Activated T-cell treated with anti-CD3 and anti-CD28 coated beads, Interleukin-2, amount 50 U/mL, for 72 hours (primary cell): Measurements from ENCODE around the gene LIPJ. TPM values are rescaled to one million over a fixed set of nuclear protein-coding genes. Genes with fewer than 3 reads are reported as not detected.
A peak's percentile ranks its signal among the peaks of the same experiment; 100 is the strongest.

ENCODE experiments used
- ATAC-seq, 2 donors: fragments of 150-1000 bp; cut with Tn5 transposase; replicated peaks in 1 of 2; 2 replicates each; pipeline ENCODE4 v1.10.0; 2021; ENCODE audit warnings: moderate library complexity in 2 of 2, mild to moderate bottlenecking in 1 of 2
- DNase-seq, 2 donors: peaks; one replicate each; pipeline ENCODE4 v3.0.0; 2021 to 2022; ENCODE audit warnings: mixed read lengths in 1 of 2
- H3K27ac Mint-ChIP-seq: one replicate; pipeline ENCODE4 v1.8.0; 2022; ENCODE audit warnings: mild to moderate bottlenecking, moderate library complexity, mixed read lengths
- H3K27me3 Mint-ChIP-seq: one replicate; pipeline ENCODE4 v1.8.0; 2022; ENCODE audit warnings: low read depth, mixed read lengths
- H3K36me3 Mint-ChIP-seq, 2 donors: one replicate each; pipeline ENCODE4 v1.8.0; 2022; ENCODE audit warnings: mixed read lengths in 2 of 2, mild to moderate bottlenecking in 1 of 2; ENCODE audit not compliant: insufficient read depth in 2 of 2
- H3K4me1 Mint-ChIP-seq: one replicate; pipeline ENCODE4 v1.8.0; 2022; ENCODE audit warnings: low read depth, mixed read lengths
- H3K4me3 Mint-ChIP-seq, 2 donors: one replicate each; pipeline ENCODE4 v1.8.0; 2022; ENCODE audit warnings: mild to moderate bottlenecking in 2 of 2, mixed read lengths in 2 of 2, moderate library complexity in 2 of 2
- H3K9me3 Mint-ChIP-seq, 2 donors: one replicate each; pipeline ENCODE4 v1.8.0; 2022; ENCODE audit warnings: mixed read lengths in 2 of 2
- total RNA-seq, 2 donors: library from RNA; stranded (reverse); gene quantifications; one replicate each; pipeline ENCODE4 v1.2.3, GENCODE V29; 2022

Gene LIPJ
- total RNA-seq, 2 donors from 2014 or later: not detected

GRCh38 chr10:88617772-88618300 is 31.3 kb downstream of the LIPJ start:
- Mint-ChIP-seq H3K4me3 (no peak overlapping the region), H3K27ac (no peak overlapping the region), H3K9me3 (no peaks in the 10 kb centered on the region), H3K36me3 (no peaks in the 10 kb centered on the region), H3K4me1 (no peaks in the 10 kb centered on the region), H3K27me3 (peaks cover 6% of the 10 kb centered on the region)
- ATAC-seq: no peak
- DNase-seq: no peak

- Mint-ChIP-seq H3K27me3 (peaks cover 6% of the 10 kb centered on the region), H3K27ac (no peak overlapping the region), H3K9me3 (no peaks in the 10 kb centered on the region), H3K4me1 (no peaks in the 10 kb centered on the region), H3K4me3 (no peak overlapping the region), H3K36me3 (no peaks in the 10 kb centered on the region)
- no peak for DNase-seq
- no peak for ATAC-seq
Observed at GRCh38 chr10:88618496-88618895, 31.9 kb downstream of the LIPJ start.

GRCh38 chr10:88620441-88620840 is 33.9 kb downstream of the LIPJ start:
- peaks cover 6% of the 10 kb centered on the region for H3K27me3 Mint-ChIP-seq
- no peak for ATAC-seq
- H3K4me3 Mint-ChIP-seq: no peak overlapping the region

GRCh38 chr10:88623835-88624234 is 37.3 kb downstream of the LIPJ start:
- no peaks in the 10 kb centered on the region for H3K36me3 Mint-ChIP-seq
- no peak for DNase-seq
- H3K4me3 Mint-ChIP-seq: no peak overlapping the region
- no peak for ATAC-seq
- H3K27me3 Mint-ChIP-seq: peaks cover 6% of the 10 kb centered on the region
- no peaks in the 10 kb centered on the region for H3K4me1 Mint-ChIP-seq
- H3K27ac Mint-ChIP-seq: no peak overlapping the region
- peaks cover 0 to 6% of the 10 kb centered on the region in 2 donors for H3K9me3 Mint-ChIP-seq

More at GRCh38 chr10:88620441-88620840, 33.9 kb downstream of the LIPJ start:
- Mint-ChIP-seq H3K36me3 (no peaks in the 10 kb centered on the region), H3K4me1 (no peaks in the 10 kb centered on the region), H3K9me3 (no peaks in the 10 kb centered on the region), H3K27ac (no peak overlapping the region)
- no peak for DNase-seq

GRCh38 chr10:88624840-88625239 is 38.3 kb downstream of the LIPJ start:
- H3K27ac Mint-ChIP-seq: no peak overlapping the region

GRCh38 chr10:88640186-88640585 is 53.6 kb downstream of the LIPJ start:
- Mint-ChIP-seq H3K27me3 (peaks cover 38% of the 10 kb centered on the region), H3K4me1 (no peaks in the 10 kb centered on the region), H3K27ac (no peak overlapping the region), H3K36me3 (peaks cover 0 to 4% of the 10 kb centered on the region in 2 donors), H3K9me3 (peaks cover 2 to 4% of the 10 kb centered on the region in 2 donors), H3K4me3 (no peak overlapping the region)
- no peak for DNase-seq
- no peak for ATAC-seq

More at GRCh38 chr10:88624840-88625239, 38.3 kb downstream of the LIPJ start:
- ATAC-seq (no peak), DNase-seq (no peak)
- Mint-ChIP-seq H3K4me3 (no peak overlapping the region), H3K27me3 (peaks cover 6% of the 10 kb centered on the region), H3K36me3 (no peaks in the 10 kb centered on the region), H3K4me1 (no peaks in the 10 kb centered on the region), H3K9me3 (peaks cover 0 to 8% of the 10 kb centered on the region in 2 donors)

- no peak for DNase-seq
- Mint-ChIP-seq H3K36me3 (peaks cover 0 to 4% of the 10 kb centered on the region in 2 donors), H3K27ac (no peak overlapping the region), H3K4me3 (no peak overlapping the region), H3K4me1 (no peaks in the 10 kb centered on the region), H3K27me3 (peaks cover 35% of the 10 kb centered on the region), H3K9me3 (peaks cover 2% of the 10 kb centered on the region in 2 donors)
- no peak for ATAC-seq
Observed at GRCh38 chr10:88642209-88642608, 55.6 kb downstream of the LIPJ start.

- H3K9me3 Mint-ChIP-seq: peaks cover 2% of the 10 kb centered on the region in 2 donors
- H3K27ac Mint-ChIP-seq: no peak overlapping the region
- H3K27me3 Mint-ChIP-seq: peaks cover 35% of the 10 kb centered on the region
- peak; percentile 36 to 64 for ATAC-seq
- H3K4me1 Mint-ChIP-seq: no peaks in the 10 kb centered on the region
- H3K36me3 Mint-ChIP-seq: peaks cover 0 to 4% of the 10 kb centered on the region in 2 donors
- DNase-seq: no peak
- H3K4me3 Mint-ChIP-seq: no peak overlapping the region
Observed at GRCh38 chr10:88642963-88643362, 56.4 kb downstream of the LIPJ start.

- Mint-ChIP-seq H3K4me1 (no peaks in the 10 kb centered on the region), H3K9me3 (no peaks in the 10 kb centered on the region), H3K36me3 (no peaks in the 10 kb centered on the region), H3K27me3 (peaks cover 24% of the 10 kb centered on the region), H3K27ac (no peak overlapping the region), H3K4me3 (no peak overlapping the region)
- no peak for DNase-seq
- ATAC-seq: no peak
Observed at GRCh38 chr10:88647061-88647615, 60.6 kb downstream of the LIPJ start.

GRCh38 chr10:88651101-88651551 is 64.6 kb downstream of the LIPJ start:
- no peaks in the 10 kb centered on the region for H3K4me1 Mint-ChIP-seq
- H3K4me3 Mint-ChIP-seq: no peak overlapping the region
- no peaks in the 10 kb centered on the region for H3K36me3 Mint-ChIP-seq
- H3K27ac Mint-ChIP-seq: no peak overlapping the region
- H3K9me3 Mint-ChIP-seq: no peaks in the 10 kb centered on the region
- no peak for ATAC-seq
- peaks cover 15% of the 10 kb centered on the region for H3K27me3 Mint-ChIP-seq
- DNase-seq: no peak

- ATAC-seq (no peak), DNase-seq (no peak)
- H3K4me1 Mint-ChIP-seq: no peaks in the 10 kb centered on the region
- no peak overlapping the region for H3K27ac Mint-ChIP-seq
- peaks cover 0 to 1% of the 10 kb centered on the region in 2 donors for H3K36me3 Mint-ChIP-seq
- no peak overlapping the region for H3K4me3 Mint-ChIP-seq
- no peaks in the 10 kb centered on the region for H3K9me3 Mint-ChIP-seq
- peaks cover 7% of the 10 kb centered on the region for H3K27me3 Mint-ChIP-seq
Observed at GRCh38 chr10:88652616-88653015, 66.1 kb downstream of the LIPJ start.
